Testis (tissue), 2 donors: ENCODE measurements around the gene DAB2IP.

ENCODE experiments used
- CTCF ChIP-seq, 3 experiments: fragments of 450-650 bp in 2 of 3; fragments of 200-600 bp in 1 of 3; sonication (generic) in 1 of 3; IDR thresholded peaks; one replicate each; pipeline ENCODE4 v1.5.1; 2016 to 2019; ENCODE audit warnings: antibody characterized with exemption in 3 of 3, mild to moderate bottlenecking in 2 of 3, moderate library complexity in 1 of 3
- POLR2A ChIP-seq: fragments of 450-650 bp; IDR thresholded peaks from one replicate; pipeline ENCODE4 v1.6.1; 2017; ENCODE audit warnings: antibody characterized with exemption, mild to moderate bottlenecking, moderate library complexity

- TF ChIP-seq CTCF (IDR thresholded peaks at IDR 0.05): no peak
- TF ChIP-seq POLR2A: no peak
These were observed 125.6 kb downstream of the DAB2IP start for GRCh38 chr9:121776739-121777637.
